Stimulated activated CD8-positive, alpha-beta memory T cell treated with anti-CD3 and anti-CD28 coated beads, Interleukin-4, amount 100 ng/mL, for 24 hours (primary cell): ENCODE measurements around the gene ANXA2.
"Not testable (repeated sequence)": the region's sequence is repeated elsewhere in the genome, so short reads cannot be mapped to it uniquely, and the experiment has no call there.

Experiments used
- DNase-seq: peaks from one replicate; pipeline ENCODE4 v3.0.0-alpha.2; 2020; ENCODE audit warnings: low read depth

Gene ANXA2

GRCh38 chr15:60343221-60343970, 54.4 kb downstream of the ANXA2 start:
- no peak for DNase-seq

DNA sequence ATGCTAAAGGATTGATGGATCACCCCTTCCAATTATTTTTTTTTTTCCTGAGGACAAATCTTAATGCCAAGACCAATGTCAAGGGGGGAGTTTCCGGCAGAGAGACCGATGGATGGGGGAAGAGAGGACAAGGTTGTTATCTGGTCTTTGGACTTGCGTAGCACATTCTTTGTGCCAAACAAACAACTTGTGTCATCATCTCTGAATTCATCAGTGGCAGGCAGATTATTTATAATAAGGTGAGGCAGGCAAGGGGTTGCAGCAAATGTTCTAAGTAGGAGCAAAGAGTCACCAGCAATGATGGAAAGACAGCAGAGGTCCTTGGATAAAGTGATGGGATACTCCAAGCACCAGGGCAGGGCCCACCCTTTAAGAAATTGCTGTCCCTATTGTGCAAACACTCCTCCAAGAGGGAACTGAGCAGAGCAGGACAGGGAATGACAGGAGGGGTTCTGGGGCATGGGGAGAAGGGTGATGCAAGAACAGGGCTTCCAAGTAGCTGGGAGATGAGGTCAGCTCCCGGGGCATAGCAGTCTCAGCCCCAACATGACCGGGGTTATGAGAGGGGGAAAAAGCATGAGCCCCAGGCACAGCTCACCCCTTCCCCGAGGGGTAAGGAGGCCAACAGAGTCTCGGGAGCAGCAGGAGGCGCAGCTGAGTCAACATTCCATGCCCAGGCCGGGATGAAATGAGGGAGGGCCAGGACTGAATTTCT, 57.4 kb downstream of the ANXA2 start:
- no peak for DNase-seq

DNA sequence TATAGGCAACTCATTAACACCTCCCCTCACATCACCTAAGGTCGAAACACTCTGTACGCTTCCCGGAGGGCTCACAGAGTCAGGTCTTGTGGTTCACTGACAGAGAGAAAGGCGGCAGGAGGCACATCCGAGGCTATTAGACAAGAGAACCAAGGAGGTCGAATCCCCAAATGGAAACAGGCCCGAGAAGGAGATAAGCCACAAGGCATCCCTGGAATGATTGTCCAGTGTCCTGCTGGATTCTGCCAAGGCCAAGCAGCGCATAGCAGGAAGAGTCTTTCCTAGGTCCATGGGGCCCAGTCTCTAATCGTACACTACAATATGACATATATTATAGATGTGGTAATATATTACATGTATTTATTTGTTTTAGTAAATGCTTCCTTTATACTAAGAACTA, 58.5 kb downstream of the ANXA2 start:
- DNase-seq, result no peak

DNA sequence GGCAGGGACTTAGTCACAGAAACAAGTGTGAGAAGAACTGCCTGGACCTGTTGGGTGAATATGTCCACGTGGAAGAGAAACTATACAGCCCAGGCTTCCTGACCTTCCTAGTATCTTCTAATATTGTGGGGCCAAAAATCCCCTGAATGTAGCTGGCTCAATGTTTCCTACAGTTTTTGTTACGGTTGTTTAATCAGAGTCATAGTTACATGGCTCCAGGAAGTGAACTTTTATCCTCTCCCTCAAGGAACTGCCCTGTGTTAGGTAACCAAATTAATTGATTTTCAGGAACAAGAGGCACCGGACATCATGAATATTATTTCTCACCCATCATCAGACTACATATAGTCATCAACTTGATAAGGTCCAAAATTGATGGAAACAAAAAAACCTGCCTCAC, 59.0 kb downstream of the ANXA2 start:
- DNase-seq, result no peak

DNA sequence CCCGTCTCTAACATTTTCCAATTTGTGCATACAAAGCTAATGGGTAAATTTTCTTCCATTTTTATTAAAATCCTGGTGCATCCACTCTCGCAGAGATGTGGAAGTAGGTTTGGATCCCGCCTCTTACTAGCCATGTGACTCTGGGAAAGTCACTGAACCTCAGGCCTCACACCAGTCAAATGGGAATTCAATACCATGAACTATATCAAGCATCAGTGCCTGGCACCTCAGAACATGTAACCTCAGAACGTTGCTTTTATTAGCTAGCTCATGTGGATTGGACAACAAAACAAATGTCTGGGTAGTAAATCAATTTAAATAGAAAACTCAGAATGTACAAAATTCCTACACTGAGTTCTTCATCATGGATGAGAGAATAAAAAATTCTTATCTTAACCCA, 60.7 kb downstream of the ANXA2 start:
- DNase-seq, result no peak

DNA sequence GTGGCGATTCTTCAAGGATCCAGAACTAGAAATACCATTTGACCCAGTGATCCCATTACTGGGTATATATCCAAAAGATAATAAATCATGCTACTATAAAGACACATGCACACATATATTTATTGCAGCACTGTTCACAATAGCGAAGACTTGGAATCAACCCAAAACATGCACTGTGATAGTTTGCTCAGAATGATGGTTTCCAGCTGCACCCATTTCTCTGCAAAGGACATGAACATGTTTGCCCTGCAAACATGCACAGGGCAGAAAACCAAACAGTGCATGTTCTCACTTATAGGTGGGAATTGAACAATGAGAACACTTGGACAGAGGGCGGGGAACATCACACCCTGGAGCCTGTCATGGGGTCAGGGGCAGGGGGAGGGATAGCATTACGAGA, 62.5 kb downstream of the ANXA2 start:
- DNase-seq, result not testable (repeated sequence)

DNA sequence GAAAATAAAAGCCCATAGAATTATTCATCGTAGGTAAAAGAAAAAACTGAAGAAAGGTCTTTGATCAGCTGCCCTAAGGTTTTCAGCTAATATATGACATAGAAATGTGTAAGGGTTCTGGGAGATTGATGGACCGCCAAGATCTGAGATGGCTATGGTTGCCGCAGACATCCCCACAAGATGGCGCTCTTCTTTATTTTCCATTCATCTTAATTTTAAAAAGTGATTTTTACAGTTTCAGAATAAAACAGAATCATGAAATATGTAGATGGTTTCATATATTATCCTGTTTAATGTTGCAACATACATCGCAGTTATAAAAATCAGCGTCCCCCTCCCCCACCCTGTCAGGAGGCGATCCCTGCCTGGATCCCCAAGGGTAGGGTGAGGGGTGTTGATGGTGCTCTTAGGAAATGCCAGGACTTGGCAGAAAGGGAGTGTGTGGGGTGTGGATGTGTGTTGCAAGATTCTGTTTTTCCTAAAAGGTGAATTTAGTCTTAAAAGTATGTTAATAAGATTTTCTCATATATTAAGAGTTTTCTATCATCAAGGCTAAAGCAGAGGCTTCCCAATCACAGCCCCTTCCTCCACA, 68.8 kb downstream of the ANXA2 start:
- no peak for DNase-seq

- no peak for DNase-seq
These were observed 70.7 kb downstream of the ANXA2 start for GRCh38 chr15:60326824-60327654.

- DNase-seq, result no peak
These were observed 71.4 kb downstream of the ANXA2 start for GRCh38 chr15:60326343-60326742.

DNA sequence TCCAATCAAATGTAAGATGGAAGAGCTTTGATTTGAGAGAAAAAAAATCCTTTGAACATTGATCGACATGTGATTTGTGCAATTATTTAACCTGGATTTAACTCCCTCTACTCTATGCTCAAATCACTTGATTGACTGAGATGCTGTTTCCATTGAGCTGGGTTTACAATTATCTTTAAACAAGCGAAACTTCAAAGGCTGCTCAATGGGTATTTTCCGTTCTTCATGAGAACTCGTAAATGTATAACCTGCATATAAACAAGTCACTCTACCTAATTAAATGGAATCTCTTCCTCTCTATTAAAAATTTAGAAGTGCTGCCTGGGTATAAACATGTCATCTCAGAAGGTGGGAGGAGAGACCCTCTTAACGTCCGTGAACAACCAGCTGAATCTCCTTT, 71.9 kb downstream of the ANXA2 start:
- DNase-seq, result no peak

DNA sequence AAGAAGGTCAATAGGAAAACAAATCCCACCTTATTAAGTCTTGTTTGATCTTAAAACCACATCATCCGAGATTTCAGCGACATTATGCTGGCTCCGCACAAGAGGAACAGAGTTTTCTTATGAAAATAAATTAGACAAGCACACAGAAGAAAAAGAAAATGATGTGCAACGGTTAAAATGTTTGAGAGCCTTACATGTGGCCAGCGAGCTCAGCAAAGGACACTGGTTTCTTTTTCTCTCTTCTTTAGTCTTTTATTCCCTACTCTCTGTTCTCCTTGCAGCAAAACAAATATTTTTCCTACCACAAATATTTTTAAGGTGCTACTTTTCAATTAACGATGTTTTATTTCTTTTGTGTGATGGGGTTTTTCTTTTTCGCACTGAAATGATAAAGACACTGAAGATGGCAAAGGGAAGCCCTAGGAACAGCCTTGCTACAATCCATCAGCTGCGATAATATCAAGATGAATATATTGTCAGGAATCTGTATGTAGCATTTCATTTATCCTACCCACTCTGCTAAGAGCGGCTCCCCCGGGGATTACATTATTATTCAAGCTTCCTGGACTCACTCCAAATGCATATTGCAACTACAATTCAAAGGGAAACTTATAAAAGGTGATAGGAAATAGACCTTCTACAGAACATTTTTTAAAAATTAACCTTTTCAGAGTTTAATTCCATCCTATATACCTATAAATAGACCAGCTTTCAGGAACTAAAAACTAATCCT, 72.9 kb downstream of the ANXA2 start:
- DNase-seq, result no peak

GRCh38 chr15:60323322-60323721, 74.5 kb downstream of the ANXA2 start:
- no peak for DNase-seq

DNA sequence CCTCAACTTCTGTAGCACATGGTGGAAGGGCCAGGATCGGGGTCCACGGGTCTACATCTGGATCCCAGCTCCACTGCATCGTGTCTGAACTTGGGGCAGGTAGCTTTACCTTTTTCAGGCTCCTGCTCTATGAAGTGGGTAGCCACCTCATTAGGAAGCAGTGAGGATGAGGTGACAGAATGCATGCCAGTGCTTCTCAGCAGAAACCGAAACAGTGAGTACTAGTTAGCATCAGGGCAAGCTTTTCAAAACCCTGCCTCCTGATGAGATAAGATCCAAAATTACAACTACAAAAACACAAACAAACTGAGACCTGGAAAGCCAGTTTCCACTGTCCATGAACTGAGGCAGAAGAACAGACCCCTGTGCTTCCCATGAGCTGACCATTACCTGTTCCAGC, 77.4 kb downstream of the ANXA2 start:
- no peak for DNase-seq

- no peak for DNase-seq
These were observed 79.4 kb downstream of the ANXA2 start for GRCh38 chr15:60318216-60318867.

DNA sequence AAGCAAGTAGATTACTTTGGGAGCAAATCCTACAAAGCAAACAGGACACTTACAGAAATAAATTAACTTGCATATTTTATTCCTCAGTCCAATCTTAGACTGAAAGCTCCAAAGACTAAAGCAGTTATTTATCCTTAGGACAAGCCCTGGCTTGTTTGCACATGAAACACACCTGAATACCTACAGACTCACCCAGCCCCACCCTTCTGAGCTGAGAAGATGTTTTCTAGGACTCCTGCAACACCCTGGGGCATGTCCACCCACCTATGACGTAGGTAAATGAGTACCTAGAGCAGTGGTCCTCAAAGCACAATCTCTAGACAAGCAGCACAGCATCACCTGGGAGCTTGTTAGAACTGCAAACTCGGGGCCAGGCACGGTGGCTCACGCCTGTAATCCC, 80.8 kb downstream of the ANXA2 start:
- no peak for DNase-seq

GRCh38 chr15:60315878-60316277, 81.9 kb downstream of the ANXA2 start:
- no peak for DNase-seq

GRCh38 chr15:60313906-60314305, 83.9 kb downstream of the ANXA2 start:
- no peak for DNase-seq

- no peak for DNase-seq
These were observed 90.8 kb downstream of the ANXA2 start for GRCh38 chr15:60307034-60307433.

- no peak for DNase-seq
These were observed 96.8 kb downstream of the ANXA2 start for GRCh38 chr15:60301024-60301423.

DNA sequence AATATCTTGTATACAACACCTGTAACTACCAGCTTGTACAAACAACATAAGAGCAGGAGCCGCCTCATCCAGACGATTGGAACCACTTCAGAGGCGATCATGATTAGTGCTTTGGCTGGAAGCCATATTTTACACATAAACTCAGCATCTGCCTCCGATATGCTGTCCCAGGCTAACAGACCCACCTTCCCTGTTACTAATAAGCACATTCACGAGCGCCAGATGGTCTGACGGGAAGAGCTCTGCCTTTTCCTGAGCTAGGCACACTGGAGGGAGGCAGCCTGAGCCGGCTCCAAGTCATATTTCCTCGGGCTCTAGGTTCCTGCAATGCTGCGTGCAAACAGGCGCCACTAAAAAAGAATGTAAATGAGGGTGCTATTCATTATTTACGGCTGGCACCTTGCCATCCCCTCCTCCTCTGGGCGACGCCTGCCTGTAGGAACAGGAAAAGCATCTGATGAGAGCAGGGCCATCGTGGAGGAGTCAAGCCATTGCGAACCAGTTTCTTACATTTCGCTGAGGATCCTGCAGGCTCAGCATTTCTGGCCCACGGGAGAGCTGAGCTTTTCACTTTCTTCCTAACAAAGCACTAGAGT, 98.2 kb downstream of the ANXA2 start:
- DNase-seq, result no peak
